ENCODE measurements around the gene CSPG4. TPM values are rescaled to one million over a fixed set of nuclear protein-coding genes. Genes with fewer than 3 reads are reported as not detected.
"Not testable (repeated sequence)": the region's sequence is repeated elsewhere in the genome, so short reads cannot be mapped to it uniquely, and the experiment has no call there.

Gene CSPG4, protein sequence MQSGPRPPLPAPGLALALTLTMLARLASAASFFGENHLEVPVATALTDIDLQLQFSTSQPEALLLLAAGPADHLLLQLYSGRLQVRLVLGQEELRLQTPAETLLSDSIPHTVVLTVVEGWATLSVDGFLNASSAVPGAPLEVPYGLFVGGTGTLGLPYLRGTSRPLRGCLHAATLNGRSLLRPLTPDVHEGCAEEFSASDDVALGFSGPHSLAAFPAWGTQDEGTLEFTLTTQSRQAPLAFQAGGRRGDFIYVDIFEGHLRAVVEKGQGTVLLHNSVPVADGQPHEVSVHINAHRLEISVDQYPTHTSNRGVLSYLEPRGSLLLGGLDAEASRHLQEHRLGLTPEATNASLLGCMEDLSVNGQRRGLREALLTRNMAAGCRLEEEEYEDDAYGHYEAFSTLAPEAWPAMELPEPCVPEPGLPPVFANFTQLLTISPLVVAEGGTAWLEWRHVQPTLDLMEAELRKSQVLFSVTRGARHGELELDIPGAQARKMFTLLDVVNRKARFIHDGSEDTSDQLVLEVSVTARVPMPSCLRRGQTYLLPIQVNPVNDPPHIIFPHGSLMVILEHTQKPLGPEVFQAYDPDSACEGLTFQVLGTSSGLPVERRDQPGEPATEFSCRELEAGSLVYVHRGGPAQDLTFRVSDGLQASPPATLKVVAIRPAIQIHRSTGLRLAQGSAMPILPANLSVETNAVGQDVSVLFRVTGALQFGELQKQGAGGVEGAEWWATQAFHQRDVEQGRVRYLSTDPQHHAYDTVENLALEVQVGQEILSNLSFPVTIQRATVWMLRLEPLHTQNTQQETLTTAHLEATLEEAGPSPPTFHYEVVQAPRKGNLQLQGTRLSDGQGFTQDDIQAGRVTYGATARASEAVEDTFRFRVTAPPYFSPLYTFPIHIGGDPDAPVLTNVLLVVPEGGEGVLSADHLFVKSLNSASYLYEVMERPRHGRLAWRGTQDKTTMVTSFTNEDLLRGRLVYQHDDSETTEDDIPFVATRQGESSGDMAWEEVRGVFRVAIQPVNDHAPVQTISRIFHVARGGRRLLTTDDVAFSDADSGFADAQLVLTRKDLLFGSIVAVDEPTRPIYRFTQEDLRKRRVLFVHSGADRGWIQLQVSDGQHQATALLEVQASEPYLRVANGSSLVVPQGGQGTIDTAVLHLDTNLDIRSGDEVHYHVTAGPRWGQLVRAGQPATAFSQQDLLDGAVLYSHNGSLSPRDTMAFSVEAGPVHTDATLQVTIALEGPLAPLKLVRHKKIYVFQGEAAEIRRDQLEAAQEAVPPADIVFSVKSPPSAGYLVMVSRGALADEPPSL (N-terminal part only)
- total RNA-seq (under 1 TPM in 3 of 5 donors, not detected in 2; 0.06 to 0.07 (median 0.06) TPM), total RNA-seq (0 to 0.48 (median 0.05) reads per million in 29 experiments)
- total RNA-seq (2013) = 0.07 TPM

DNA sequence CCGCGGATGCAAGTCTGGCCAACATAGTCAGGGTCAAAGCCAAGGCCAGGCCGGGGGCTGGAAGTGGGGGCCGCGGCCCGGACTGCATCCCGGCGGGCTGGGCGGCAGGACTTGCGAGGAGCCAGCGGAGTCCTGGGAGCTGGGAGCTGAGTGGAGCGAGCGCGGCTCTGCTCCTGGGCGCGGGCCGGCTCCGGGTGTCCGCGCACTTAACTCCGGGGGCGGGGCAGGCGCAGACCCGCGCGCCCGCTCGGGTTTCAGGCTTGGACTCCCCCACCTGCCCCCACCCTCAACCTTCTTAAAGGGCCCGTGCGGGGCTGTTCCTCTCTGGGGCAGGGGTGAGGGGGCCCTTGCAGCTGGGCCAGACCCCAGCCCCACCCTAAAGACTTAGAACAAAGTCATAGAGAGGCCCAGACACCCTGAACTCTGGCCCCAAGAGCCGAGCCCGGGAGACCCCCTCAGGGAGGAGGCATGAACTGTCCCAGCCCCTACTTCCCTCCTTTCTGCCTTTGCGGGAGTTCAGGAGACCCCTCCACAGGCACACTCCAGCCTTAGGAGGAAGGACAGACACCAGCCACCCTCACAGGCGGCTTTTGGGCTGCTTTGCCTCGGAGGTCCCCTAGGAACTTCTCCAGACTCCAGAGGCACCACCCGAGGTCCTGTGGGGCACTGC is at the start of gene CSPG4:
CSPG4 (minus strand) TSS at position 181 of the 670 bp plus-strand sequence; CDS start at position 88, 93 bp downstream.
- Histone ChIP-seq H3K27ac (ENCODE audit: low read length) (no peak within 1 kb of the TSS), H3K4me1 (ENCODE audit: control insufficient read depth in 1 of 2, extremely low read depth in 1 of 2, insufficient read depth in 2 of 2, low read length in 2 of 2) (no peaks in the 10 kb centered on the region), H3K4me3 (ENCODE audit: control insufficient read depth in 1 of 2, extremely low read depth in 1 of 2, low read length in 1 of 2) (no peak within 1 kb of the TSS), H3K27me3 (replicated peaks in 1 of 2; ENCODE audit: control insufficient read depth in 2 of 2, extremely low read depth in 1 of 2, insufficient read depth in 2 of 2, low read length in 1 of 2) (peaks cover 6 to 16% of the 10 kb centered on the region in 2 experiments), H3K9me3 (no peaks in the 10 kb centered on the region), H3K36me3 (ENCODE audit: control insufficient read depth in 2 of 2, extremely low read depth in 1 of 2, insufficient read depth in 1 of 2, low read length in 1 of 2) (no peaks in the 10 kb centered on the region)
- 13% methylated on average over 27 of the region's 36 CpGs for WGBS (ENCODE audit: insufficient coverage)
- no peaks in the 10 kb centered on the region for H3K36me3 Mint-ChIP-seq
- no peak for ATAC-seq (replicated peaks in 1 of 4)
- ChIA-PET CTCF (interaction anchor here in 1 of 2 donors (0.7 kb wide), 1 partner anchor 528 kb away, joined by 3 read pairs; no protein-coding TSS in a partner anchor), POLR2A (no interaction called here)
- H3K27me3 Mint-ChIP-seq = peaks cover 9 to 15% of the 10 kb centered on the region in 2 donors
- H3K27ac Mint-ChIP-seq = no peak within 1 kb of the TSS
- H3K4me1 Mint-ChIP-seq = no peaks in the 10 kb centered on the region
- no peaks in the 10 kb centered on the region for H3K9me3 Mint-ChIP-seq
- H3K4me3 Mint-ChIP-seq = no peak within 1 kb of the TSS
- DNase-seq = no peak

DNA sequence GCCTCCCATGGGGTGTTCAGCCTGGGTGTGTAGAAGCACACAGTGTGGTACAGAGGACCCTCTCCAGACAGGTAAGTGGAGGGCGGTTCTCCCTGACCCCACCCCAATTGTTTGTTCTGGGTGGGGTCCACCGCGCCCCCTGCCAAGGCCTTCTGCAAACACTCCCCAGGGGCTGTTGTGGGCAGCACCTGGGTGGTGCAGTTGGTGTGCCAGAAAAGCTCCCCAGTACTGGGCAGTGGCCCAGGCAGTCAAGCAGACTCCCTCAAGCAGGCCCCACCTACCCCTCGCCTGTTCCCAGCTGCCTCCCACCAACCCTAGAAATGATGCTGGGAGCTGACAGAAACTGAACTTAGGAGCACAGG is 49.7 kb upstream of the CSPG4 start:
- not testable (repeated sequence) for H3K27me3 Mint-ChIP-seq, H3K9me3 Mint-ChIP-seq

DNA sequence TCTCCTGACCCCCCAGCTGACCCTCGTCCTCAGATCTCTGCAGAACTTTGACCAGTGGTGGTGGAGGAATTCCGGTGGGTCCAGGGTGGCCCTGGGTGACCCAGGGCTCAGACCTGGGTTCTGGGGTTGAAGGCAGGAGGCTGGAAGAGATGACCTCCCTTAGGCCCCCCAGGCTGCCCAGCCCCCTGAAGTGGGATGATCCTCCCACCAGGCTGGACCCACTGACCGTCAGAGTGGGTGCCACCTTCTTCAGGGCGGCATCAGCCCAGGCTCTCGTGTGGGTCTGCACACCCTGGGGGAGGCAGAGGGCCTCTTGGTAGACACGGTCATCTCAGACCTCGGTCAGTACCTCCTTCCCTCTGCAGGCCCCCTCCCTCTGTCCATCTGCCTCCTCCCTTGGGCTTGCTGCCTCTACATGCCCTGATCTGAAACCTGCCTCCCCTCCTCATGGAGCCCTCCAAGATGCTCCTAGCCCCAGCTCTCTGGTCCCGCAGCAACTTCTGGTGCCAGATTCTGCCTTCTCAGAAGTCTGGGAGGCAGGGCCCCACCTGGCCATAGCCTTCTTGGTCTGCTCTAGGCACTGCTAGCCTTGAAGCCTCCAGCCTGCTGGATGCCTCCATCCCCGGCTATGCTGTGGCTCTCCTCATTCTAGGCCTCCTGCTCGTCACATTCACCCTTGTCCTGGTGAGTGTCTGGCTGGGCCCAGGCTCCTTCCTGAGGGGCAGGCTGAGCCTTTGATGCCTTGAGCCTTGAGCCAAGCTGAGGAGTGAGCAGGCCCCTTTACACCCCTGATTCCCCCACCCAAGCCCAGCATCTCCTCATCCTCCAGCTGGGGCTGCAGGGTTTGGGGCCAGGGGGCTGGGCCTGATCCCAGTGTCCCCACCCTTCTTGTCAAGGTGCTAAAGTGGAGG is 49.1 kb upstream of the CSPG4 start:
- no peaks in the 10 kb centered on the region for H3K36me3 Mint-ChIP-seq
- no peaks in the 10 kb centered on the region for H3K27me3 Mint-ChIP-seq
- no peak overlapping the region for H3K27ac ChIP-seq (ENCODE audit: low read length)
- CTCF ChIA-PET = no interaction called here
- no peak overlapping the region for H3K4me3 Mint-ChIP-seq
- no peak overlapping the region for H3K4me3 ChIP-seq (ENCODE audit: control insufficient read depth in 1 of 2, extremely low read depth in 1 of 2, low read length in 1 of 2)
- POLR2A ChIA-PET = no interaction called here
- ATAC-seq (replicated peaks in 1 of 4) = no peak
- peaks cover 0 to 6% of the 10 kb centered on the region in 2 experiments for H3K27me3 ChIP-seq (replicated peaks in 1 of 2; ENCODE audit: control insufficient read depth in 2 of 2, extremely low read depth in 1 of 2, insufficient read depth in 2 of 2, low read length in 1 of 2)
- no peaks in the 10 kb centered on the region for H3K9me3 Mint-ChIP-seq
- peaks cover 2 to 9% of the 10 kb centered on the region in 2 experiments for H3K4me1 ChIP-seq (ENCODE audit: control insufficient read depth in 1 of 2, extremely low read depth in 1 of 2, insufficient read depth in 2 of 2, low read length in 2 of 2)
- no peaks in the 10 kb centered on the region for H3K36me3 ChIP-seq (ENCODE audit: control insufficient read depth in 2 of 2, extremely low read depth in 1 of 2, insufficient read depth in 1 of 2, low read length in 1 of 2)
- DNase-seq = no peak
- H3K27ac Mint-ChIP-seq = no peak overlapping the region
- H3K4me1 Mint-ChIP-seq = peaks cover 6 to 21% (median 15%) of the 10 kb centered on the region in 3 donors
- 89% methylated on average over 6 of the region's 10 CpGs for WGBS (ENCODE audit: insufficient coverage)
- no peaks in the 10 kb centered on the region for H3K9me3 ChIP-seq

More for the DNA sequence above, 49.7 kb upstream of the CSPG4 start:
- H3K27ac ChIP-seq (ENCODE audit: low read length); H3K27ac Mint-ChIP-seq; H3K4me3 Mint-ChIP-seq; ATAC-seq (replicated peaks in 1 of 4); H3K4me3 ChIP-seq (ENCODE audit: control insufficient read depth in 1 of 2, extremely low read depth in 1 of 2, low read length in 1 of 2); CTCF ChIA-PET; H3K4me1 ChIP-seq (ENCODE audit: control insufficient read depth in 1 of 2, extremely low read depth in 1 of 2, insufficient read depth in 2 of 2, low read length in 2 of 2); H3K36me3 ChIP-seq (ENCODE audit: control insufficient read depth in 2 of 2, extremely low read depth in 1 of 2, insufficient read depth in 1 of 2, low read length in 1 of 2); DNase-seq; H3K9me3 ChIP-seq; H3K36me3 Mint-ChIP-seq; POLR2A ChIA-PET; H3K27me3 ChIP-seq (replicated peaks in 1 of 2; ENCODE audit: control insufficient read depth in 2 of 2, extremely low read depth in 1 of 2, insufficient read depth in 2 of 2, low read length in 1 of 2): not testable (repeated sequence)
- WGBS (ENCODE audit: insufficient coverage) = no CpG with 5 or more reads among the region's 4 CpGs
- H3K4me1 Mint-ChIP-seq = peaks cover 6 to 21% (median 15%) of the 10 kb centered on the region in 3 donors

DNA sequence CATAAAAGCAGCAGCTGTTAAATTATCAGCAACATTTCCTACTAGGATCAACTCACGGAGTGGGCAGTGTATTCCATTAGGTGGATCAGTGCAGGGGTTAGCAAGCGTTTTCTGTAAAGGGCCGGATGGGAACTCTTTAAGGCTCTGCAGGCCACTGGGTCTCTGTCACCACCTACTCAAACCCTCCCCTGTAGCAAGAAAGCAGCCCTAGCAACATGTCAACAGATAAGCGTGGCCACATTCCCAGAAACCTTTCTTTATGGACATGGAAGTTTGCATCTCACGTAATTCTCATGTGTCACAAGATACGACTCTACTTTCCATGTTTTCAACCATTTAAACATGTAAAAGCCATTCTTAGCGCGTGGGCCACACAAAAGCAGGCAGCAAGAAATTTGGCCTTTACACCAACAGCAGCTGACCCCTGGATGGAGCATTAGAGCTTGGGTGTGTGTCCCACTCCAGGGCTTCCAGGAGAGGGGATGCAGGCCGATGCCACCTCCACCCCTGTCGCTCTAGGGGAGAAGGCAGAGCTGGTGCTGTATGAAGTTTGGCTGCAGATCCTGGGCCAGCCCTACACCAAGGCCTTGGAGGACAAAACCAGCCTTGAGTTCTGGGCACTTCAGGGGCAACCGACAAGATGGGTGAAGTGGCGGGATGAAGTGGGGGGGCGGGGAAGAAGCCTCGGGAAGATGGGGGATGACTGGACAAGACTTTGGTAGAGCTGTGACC is 48.2 kb upstream of the CSPG4 start:
- Histone ChIP-seq H3K27ac (ENCODE audit: low read length) (no peak overlapping the region), H3K9me3 (no peaks in the 10 kb centered on the region), H3K27me3 (replicated peaks in 1 of 2; ENCODE audit: control insufficient read depth in 2 of 2, extremely low read depth in 1 of 2, insufficient read depth in 2 of 2, low read length in 1 of 2) (peaks cover 0 to 6% of the 10 kb centered on the region in 2 experiments), H3K36me3 (ENCODE audit: control insufficient read depth in 2 of 2, extremely low read depth in 1 of 2, insufficient read depth in 1 of 2, low read length in 1 of 2) (no peaks in the 10 kb centered on the region), H3K4me3 (ENCODE audit: control insufficient read depth in 1 of 2, extremely low read depth in 1 of 2, low read length in 1 of 2) (no peak overlapping the region), H3K4me1 (ENCODE audit: control insufficient read depth in 1 of 2, extremely low read depth in 1 of 2, insufficient read depth in 2 of 2, low read length in 2 of 2) (peaks cover 2 to 9% of the 10 kb centered on the region in 2 experiments)
- DNase-seq = peak in 1 of 35 experiments; percentile 0
- no peaks in the 10 kb centered on the region for H3K27me3 Mint-ChIP-seq
- ChIA-PET POLR2A (no interaction called here), CTCF (no interaction called here)
- ATAC-seq (replicated peaks in 1 of 4) = no peak
- H3K4me1 Mint-ChIP-seq = peaks cover 6 to 21% (median 15%) of the 10 kb centered on the region in 3 donors
- no peaks in the 10 kb centered on the region for H3K36me3 Mint-ChIP-seq
- WGBS (ENCODE audit: insufficient coverage) = 100% methylated on average over 3 of the region's 14 CpGs
- H3K27ac Mint-ChIP-seq = peak overlapping the region in 1 of 2 donors; percentile 71
- no peak overlapping the region for H3K4me3 Mint-ChIP-seq
- H3K9me3 Mint-ChIP-seq = no peaks in the 10 kb centered on the region

DNA sequence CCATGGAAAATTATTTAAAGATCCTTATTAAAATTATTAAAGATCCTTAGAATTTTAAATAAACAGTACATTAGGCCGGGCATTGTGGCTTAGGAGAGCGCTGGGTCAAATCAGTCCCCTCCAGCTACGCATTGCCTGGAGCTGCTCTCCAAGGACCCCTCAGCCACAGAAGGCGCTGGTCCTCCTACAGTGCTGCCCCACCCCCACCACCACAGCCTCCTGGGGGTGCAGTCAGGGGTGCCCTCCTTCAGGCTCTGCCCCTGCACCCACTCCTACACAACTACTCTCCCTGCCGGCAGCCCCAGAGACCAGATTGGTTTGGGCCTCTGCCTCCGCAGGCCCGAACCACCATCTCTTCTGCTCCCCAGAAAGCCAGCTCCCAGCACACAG is 47.5 kb upstream of the CSPG4 start:
- ATAC-seq (replicated peaks in 1 of 4); DNase-seq; CTCF ChIA-PET; H3K27me3 ChIP-seq (replicated peaks in 1 of 2; ENCODE audit: control insufficient read depth in 2 of 2, extremely low read depth in 1 of 2, insufficient read depth in 2 of 2, low read length in 1 of 2); H3K9me3 Mint-ChIP-seq; H3K4me3 Mint-ChIP-seq; H3K27me3 Mint-ChIP-seq; POLR2A ChIA-PET; H3K4me3 ChIP-seq (ENCODE audit: control insufficient read depth in 1 of 2, extremely low read depth in 1 of 2, low read length in 1 of 2); H3K27ac Mint-ChIP-seq; H3K36me3 ChIP-seq (ENCODE audit: control insufficient read depth in 2 of 2, extremely low read depth in 1 of 2, insufficient read depth in 1 of 2, low read length in 1 of 2); H3K27ac ChIP-seq (ENCODE audit: low read length); H3K4me1 ChIP-seq (ENCODE audit: control insufficient read depth in 1 of 2, extremely low read depth in 1 of 2, insufficient read depth in 2 of 2, low read length in 2 of 2); H3K36me3 Mint-ChIP-seq; H3K9me3 ChIP-seq: not testable (repeated sequence)
- H3K4me1 Mint-ChIP-seq = peaks cover 6 to 21% (median 15%) of the 10 kb centered on the region in 3 donors
- WGBS (ENCODE audit: insufficient coverage) = 96% methylated on average over 3 of the region's 7 CpGs

Measured in T-cell (primary cell).